Measurements from ENCODE around the gene LSM12.

LSM12 gene

DNA sequence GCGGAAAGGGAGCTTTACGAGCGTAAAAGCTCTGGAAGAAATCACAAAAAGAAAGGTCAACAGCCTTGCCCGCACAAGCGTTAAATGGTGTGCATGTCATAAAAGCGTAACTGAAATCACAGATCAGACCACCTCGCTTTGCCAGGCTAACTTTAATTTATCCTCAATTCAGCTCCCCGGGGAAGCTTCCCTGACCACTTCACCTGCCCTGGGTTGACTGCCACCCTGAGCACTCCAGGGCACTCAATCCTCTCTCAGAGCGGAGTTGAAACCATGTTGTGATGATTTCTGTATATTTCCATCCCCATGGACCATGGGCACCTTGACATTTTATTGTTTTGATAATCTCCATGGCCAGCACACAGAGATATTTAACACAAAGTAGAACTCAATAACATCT lies 78.2 kb downstream of the LSM12 start:
- in situ Hi-C loops (cut with MboI; ENCODE audit: low sequenced_read_pairs): no loop called here

GRCh38 chr17:43987131-43988021 lies 79.1 kb downstream of the LSM12 start:
- in situ Hi-C loops (cut with MboI; ENCODE audit: low sequenced_read_pairs): no loop called here

GRCh38 chr17:43986225-43986981 lies 80.1 kb downstream of the LSM12 start:
- in situ Hi-C loops (cut with MboI; ENCODE audit: low sequenced_read_pairs): no loop called here

DNA sequence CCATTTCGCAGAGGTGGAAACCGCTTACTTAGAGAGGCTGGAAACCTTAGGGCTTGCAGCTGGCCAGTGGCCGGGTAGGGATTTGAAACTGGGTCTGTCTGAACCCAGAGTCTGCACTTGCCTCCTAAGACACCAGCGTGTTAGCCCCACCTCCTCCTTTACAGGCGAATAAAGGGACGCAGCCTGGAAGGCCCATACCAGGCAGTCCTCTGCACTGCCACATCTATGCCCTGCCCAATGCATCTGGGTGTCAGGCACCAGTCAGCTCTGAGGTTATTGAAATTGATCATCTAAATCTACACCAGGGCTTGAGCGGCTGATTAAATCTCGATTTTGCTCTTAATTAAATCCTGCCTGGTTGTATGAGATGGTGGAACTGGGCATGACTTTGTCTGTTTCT lies 82.0 kb downstream of the LSM12 start:
- in situ Hi-C loops (cut with MboI; ENCODE audit: low sequenced_read_pairs): no loop called here
